ENCODE results near the gene FRMD4A.
"Not testable (repeated sequence)": the region's sequence is repeated elsewhere in the genome, so short reads cannot be mapped to it uniquely, and the experiment has no call there.

The FRMD4A gene

GRCh38 chr10:13767676-13768178 is 563.0 kb downstream of the FRMD4A start:
- no peak for DNase-seq

GRCh38 chr10:13767148-13767547 is 563.6 kb downstream of the FRMD4A start:
- not testable (repeated sequence) for DNase-seq

- no peak for DNase-seq
These were observed 564.9 kb downstream of the FRMD4A start for GRCh38 chr10:13765641-13766341.

GRCh38 chr10:13761490-13762091 is 569.1 kb downstream of the FRMD4A start:
- DNase-seq: no peak

- DNase-seq: no peak
These were observed 571.6 kb downstream of the FRMD4A start for GRCh38 chr10:13759168-13759567.

GRCh38 chr10:13758756-13759155 is 572.0 kb downstream of the FRMD4A start:
- DNase-seq: no peak

GRCh38 chr10:13758312-13758711 is 572.4 kb downstream of the FRMD4A start:
- DNase-seq: no peak

- DNase-seq: no peak
These were observed 576.4 kb downstream of the FRMD4A start for GRCh38 chr10:13754277-13754676.

- DNase-seq: no peak
These were observed 579.4 kb downstream of the FRMD4A start for GRCh38 chr10:13751191-13751764.

- no peak for DNase-seq
These were observed 580.2 kb downstream of the FRMD4A start for GRCh38 chr10:13750299-13751190.

GRCh38 chr10:13745271-13745670 is 585.5 kb downstream of the FRMD4A start:
- DNase-seq: no peak

- DNase-seq: no peak
These were observed 586.8 kb downstream of the FRMD4A start for GRCh38 chr10:13743963-13744362.

- DNase-seq: no peak
These were observed 587.5 kb downstream of the FRMD4A start for GRCh38 chr10:13743101-13743693.

- no peak for DNase-seq
These were observed 589.3 kb downstream of the FRMD4A start for GRCh38 chr10:13741438-13741837.

- no peak for DNase-seq
These were observed 590.3 kb downstream of the FRMD4A start for GRCh38 chr10:13740461-13740860.

- no peak for DNase-seq
These were observed 591.5 kb downstream of the FRMD4A start for GRCh38 chr10:13739183-13739582.

- no peak for DNase-seq
These were observed 594.2 kb downstream of the FRMD4A start for GRCh38 chr10:13736506-13736905.

GRCh38 chr10:13734151-13734550 is 596.6 kb downstream of the FRMD4A start:
- no peak for DNase-seq

GRCh38 chr10:13733071-13733470 is 597.7 kb downstream of the FRMD4A start:
- no peak for DNase-seq

GRCh38 chr10:13732465-13732881 is 598.3 kb downstream of the FRMD4A start:
- DNase-seq: no peak

- no peak for DNase-seq
These were observed 598.9 kb downstream of the FRMD4A start for GRCh38 chr10:13731799-13732198.

- DNase-seq: no peak
These were observed 599.8 kb downstream of the FRMD4A start for GRCh38 chr10:13730956-13731355.

GRCh38 chr10:13730306-13730652 is 600.4 kb downstream of the FRMD4A start:
- no peak for DNase-seq

Data from NCI-H1092 treated with DMSO at 0.1 percent for 48 hours (cell line).